HG03442 (cell line): ENCODE results near the gene ARL14EPL.

Experiments used
- ATAC-seq: cut with Tn5 transposase; IDR thresholded peaks from one replicate; pipeline ENCODE4 v1.9.1; 2021; ENCODE audit warnings: mild to moderate bottlenecking, moderate library complexity; ENCODE audit not compliant: unreplicated experiment

ARL14EPL gene

DNA sequence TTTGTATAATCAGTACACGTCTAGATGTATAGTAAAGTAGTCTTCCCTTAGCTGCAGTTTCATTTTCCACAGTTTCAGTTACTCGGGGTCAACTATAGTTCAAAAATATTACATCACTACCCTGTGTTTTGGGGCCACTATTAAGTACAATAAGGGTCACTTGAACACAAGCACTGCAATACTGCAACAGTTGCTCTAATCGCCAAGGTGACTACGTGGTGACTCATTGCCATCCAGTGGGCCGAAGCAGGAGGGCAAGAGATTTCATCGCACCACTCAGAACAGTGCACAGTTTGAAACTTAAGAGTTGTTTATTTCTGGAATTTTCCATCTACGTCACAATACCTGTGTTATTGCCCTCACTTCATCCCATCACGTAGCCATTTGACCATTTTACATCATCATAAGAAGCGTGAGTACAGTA is at the start of gene ARL14EPL:
ARL14EPL (plus strand) TSS at position 379 of the 424 bp plus-strand sequence. CDS start 18,994 bp downstream, outside the sequence.
- peak; percentile 76 for ATAC-seq

DNA sequence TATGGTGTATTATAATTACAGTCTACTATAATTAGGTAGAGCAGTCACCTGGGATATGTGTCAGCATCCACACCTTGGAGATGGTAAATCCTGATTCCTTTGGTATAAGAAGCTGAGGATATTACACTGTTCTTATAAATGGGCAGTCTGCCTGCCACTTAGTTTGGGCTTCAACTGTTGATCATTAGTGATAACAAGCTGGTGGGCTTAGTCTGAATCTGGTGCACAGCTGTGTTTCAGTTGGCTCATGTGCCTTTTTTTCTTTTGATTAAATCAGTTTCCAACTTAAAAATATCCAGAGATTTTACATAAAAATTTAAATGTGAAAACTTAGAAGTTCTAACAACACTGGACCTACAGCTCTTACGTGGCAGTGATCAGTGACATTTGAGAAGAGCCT is 48.8 kb upstream of the ARL14EPL start:
- ATAC-seq = no peak

GRCh38 chr5:115985802-115986757 is 46.2 kb upstream of the ARL14EPL start:
- ATAC-seq = no peak

GRCh38 chr5:115988002-115988401 is 44.3 kb upstream of the ARL14EPL start:
- no peak for ATAC-seq

GRCh38 chr5:115992848-115993350 is 39.4 kb upstream of the ARL14EPL start:
- ATAC-seq = no peak

DNA sequence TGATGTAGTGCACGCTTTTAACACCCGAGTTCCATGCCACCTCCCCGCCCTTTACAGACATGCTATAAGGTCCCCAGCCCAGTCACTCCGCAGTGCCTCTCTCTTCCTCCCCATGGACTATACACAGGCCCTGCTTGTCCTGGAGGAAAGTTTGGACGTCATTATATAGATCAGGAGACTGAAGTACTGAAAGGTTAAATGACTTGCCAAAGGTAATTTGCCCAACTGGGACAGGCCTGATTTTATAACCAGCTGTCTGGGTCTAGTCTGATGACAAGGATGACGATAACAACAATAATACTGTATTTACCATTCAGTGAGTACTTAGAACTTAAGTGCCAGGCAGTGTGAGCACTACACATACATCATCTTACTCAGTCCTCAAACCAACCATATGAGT is 36.9 kb upstream of the ARL14EPL start:
- ATAC-seq = no peak

- no peak for ATAC-seq
Measured at GRCh38 chr5:116002116-116002906, 30.0 kb upstream of the ARL14EPL start.

DNA sequence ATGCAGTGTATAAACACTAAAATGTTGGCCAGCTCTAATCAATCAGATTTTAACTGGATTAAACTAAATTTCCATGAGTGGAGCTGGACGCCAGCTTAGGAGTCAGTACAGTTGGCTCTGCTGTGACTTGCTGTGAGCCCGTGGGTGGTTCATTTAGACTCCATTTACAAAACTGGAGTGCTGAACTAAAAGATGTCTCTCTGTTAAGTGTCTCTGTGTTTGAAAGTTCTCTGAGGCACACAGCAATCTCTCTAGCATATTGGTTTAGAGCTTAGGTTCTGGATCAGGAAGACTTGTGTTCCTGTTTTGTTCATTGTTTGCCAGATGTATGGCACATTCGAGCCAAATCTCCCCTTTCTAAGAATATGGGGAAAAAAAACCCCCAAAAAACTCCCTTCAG is 28.0 kb upstream of the ARL14EPL start:
- ATAC-seq = no peak

GRCh38 chr5:116009806-116010205 is 22.5 kb upstream of the ARL14EPL start:
- ATAC-seq = no peak

- ATAC-seq = no peak
Measured at GRCh38 chr5:116011046-116011445, 21.2 kb upstream of the ARL14EPL start.

DNA sequence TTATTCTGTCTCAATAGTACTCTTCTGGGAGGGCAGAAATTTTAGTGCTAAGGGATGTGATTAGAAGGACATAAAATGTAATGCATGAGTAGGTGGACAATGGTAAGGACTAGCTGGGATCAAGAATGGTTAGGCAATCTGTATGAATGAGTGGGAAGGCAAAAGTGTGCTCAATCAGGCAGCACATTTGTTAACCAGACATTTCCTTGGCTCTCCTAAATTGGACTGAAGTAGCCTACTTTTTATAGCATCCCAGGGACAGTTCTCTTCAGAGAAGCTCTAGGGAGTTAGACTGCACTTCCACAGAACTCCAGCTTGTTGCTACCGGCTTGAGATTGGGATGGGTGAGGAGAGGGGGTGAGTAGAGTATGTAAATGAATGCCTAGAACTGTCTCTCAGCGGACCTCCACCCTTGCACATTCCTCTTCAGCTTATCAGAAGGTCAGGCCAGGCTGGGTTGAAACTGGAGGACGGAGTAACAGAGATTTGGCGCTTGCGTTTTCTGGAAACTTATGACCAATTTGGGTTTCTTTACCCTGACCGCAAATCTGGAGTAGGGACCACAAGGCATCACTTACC is 19.0 kb upstream of the ARL14EPL start:
- no peak for ATAC-seq

GRCh38 chr5:116013936-116014335 is 18.3 kb upstream of the ARL14EPL start:
- ATAC-seq = no peak

DNA sequence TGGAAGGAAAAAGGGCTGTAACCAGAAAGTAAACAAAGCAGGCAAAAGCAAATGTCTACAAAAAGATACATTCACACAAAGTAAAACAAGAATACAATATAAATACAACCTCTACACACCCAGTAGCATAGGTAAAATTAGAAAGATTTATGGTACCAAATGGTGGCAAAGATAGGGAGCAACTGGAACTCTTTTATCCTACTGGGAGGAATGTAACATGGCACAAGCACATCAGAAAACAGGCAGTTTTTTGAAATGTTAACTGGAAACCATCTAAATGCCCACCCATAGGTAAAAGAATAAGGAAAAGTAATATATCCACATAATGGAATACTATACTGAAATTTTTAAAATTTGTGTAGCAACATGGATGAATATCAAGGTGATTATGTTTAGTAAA is 8.7 kb upstream of the ARL14EPL start:
- ATAC-seq = no peak

GRCh38 chr5:116025866-116026265 is 6.4 kb upstream of the ARL14EPL start:
- no peak for ATAC-seq

GRCh38 chr5:116032991-116033390 is 719 bp downstream of the ARL14EPL start:
- peak; percentile 46 for ATAC-seq

- ATAC-seq = no peak
Measured at GRCh38 chr5:116035123-116035522, 2.9 kb downstream of the ARL14EPL start.

DNA sequence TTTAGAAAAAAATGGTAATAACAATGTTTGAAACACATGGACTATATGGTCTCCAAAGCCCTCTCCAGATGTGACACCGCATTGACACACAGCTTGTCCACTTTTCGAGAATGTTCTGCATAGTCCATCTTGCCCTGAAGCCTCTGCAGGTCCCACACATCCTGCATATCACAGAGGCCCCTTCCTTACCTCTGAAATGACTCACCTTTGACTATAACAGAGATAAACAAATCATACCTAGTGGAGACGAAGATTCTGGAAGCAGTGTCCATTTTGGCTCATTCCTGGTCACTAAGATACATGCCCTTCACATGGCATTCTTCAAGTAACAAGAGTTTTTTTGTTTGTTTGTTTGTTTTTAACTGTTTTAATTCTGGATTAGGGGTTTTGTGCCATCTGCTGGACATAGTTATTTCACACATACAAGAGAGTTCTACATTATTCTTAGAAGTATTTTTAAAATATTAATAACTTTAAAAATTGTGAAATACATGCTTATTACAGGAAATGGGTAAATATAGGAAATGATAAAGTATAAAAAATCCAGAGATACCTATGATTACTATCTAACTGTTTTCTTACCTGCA is 5.1 kb downstream of the ARL14EPL start:
- no peak for ATAC-seq

DNA sequence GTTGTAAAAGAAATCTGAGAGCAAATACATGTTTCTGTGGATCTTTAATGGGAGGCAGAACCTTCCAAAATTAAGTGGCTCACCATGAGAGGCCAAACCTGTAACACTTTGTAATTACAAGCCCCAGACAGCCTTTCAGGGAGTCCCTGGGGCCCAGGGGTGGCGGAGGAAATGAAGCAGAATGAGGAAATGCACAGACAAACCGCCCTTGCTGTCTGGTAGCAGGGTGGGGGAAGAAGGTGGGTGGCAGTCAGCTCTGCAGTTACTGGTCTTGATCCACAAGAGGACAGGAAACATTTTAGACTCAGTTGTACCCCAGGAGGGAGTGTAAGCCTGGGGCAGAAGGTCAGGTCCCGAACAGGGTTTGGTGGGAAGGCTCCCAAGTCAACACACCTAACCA is 6.5 kb downstream of the ARL14EPL start:
- ATAC-seq = peak; percentile 80

DNA sequence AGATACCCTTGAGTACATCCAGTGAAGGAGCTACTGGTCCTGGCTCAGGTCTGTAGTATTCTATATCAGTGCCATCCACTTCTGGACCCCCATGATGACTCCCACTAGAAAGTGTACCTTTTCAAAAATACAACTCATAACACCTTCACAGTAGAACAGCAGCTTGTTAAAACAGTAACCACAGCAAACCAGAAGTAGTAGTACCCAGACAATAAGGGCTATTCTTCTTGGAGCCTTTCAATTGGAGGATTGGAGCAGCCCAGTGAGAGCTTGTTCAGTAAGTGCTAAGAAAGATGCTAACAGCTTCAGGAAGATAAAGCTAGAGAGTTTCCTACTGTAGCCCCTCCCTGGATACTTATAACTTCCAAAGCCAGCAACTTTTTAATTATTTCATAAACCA is 10.1 kb downstream of the ARL14EPL start:
- ATAC-seq = no peak

DNA sequence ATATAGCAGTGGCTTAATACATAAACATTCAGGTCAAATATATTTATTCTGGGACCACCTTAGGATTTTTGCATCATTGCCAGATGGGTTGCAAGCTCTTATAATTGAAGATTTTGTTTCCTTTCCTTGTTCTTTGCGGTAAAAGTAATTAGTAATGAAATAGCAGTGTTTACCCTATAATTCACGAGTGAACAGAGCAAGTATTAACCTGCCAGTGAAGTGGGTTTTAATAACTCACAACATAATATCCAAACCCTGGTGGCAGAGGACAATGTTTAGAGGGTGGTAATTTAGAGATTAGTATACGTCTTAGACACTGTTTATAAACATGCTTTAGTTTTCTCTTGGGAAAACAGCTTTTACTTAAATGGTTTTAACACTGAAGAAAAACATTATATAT is 11.8 kb downstream of the ARL14EPL start:
- no peak for ATAC-seq

DNA sequence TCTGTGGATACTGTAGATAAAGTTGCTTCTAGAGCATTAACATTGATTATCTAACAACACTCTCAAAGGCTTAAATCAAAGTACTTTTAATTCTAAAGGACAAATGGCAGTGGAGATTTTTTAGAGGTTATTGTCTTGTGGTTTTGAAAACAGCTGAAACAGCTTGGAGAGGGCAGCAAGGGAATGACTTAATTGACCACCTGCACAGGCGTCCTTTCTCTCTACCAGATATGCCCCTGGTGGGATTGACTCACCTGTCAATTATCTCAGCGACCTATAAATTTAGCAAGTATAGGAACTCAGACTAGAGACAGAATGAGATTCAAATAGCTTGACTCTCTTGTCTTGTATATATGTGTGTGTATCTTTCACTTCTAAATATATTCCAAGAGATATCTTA is 13.5 kb downstream of the ARL14EPL start:
- no peak for ATAC-seq
